ENCODE measurements around the gene CARHSP1. TPM values are rescaled to one million over a fixed set of nuclear protein-coding genes. Genes with fewer than 3 reads are reported as not detected.
"Not testable (repeated sequence)": the region's sequence is repeated elsewhere in the genome, so short reads cannot be mapped to it uniquely, and the experiment has no call there.

CARHSP1 gene
- total and polyA plus RNA-seq, 2 donors: 62.1 to 77.9 TPM

DNA sequence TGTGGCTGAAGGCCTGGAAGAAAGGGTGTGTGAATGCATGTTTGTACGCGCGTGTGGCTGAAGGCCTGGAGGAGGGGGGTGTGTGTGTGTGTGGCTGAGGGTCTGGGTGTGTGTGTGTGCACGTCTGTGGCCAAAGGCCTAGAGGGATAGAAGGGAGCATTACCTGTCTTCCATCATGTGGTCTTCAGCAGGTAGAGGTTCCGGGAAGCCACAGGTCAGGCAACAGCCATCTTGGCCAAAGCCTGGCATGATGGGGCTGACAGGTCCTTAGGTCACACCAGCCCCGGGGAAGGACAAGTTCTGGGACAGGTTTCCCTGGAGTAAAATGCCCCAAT, 18.6 kb upstream of the CARHSP1 start:
- Histone ChIP-seq H3K4me3 (ENCODE audit: low read depth, low read length) (no peak overlapping the region), H3K4me1 (ENCODE audit: insufficient read depth) (no peaks in the 10 kb centered on the region), H3K27ac (ENCODE audit: low read depth) (no peak overlapping the region), H3K36me3 (ENCODE audit: insufficient read depth) (no peaks in the 10 kb centered on the region)
- no peak for DNase-seq (ENCODE audit: extremely low spot score)
- 88% methylated on average over 6 of the region's 6 CpGs for WGBS

DNA sequence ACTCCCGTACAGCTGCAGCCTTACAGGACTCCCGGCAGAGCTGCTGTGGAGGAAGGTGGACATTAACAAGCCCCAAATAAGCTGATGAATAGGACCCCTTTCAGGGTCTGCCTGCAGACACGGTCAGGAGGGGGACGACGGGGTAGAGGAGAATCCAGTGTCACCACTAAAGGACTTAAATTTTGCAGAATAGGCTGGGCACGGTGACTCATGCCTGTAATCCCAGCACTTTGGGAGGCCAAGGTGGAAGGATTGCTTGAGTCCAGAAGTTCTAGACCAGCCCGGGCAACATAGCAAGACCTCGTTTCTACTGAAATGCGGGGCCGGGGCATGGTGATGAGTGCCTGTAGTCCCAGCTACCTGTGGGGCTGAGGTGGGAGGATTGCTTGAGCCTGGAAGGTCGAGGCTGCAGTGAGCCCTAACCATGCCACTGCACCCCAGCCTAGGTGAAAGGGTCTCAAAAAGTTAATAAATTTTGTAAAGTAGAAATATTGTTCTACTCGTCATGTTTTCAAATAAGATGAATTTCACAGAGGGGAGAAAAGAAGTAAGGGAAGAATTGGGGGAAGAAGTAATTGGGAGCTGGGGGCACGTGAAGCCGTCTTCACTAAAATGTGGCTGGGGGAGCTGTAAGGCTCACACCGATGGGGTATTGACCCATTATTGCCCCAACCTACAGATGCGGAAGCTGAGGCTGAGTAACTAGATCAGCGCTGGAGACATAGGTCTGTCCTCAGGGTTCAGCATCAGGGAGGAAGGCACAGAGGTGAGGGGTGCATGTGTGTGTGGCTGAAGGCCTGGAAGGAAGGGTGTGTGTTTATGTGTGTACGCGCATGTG, 18.0 kb upstream of the CARHSP1 start:
- Histone ChIP-seq H3K4me1 (ENCODE audit: insufficient read depth) (no peaks in the 10 kb centered on the region), H3K4me3 (ENCODE audit: low read depth, low read length) (no peak overlapping the region), H3K36me3 (ENCODE audit: insufficient read depth) (no peaks in the 10 kb centered on the region), H3K27ac (ENCODE audit: low read depth) (no peak overlapping the region)
- DNase-seq (ENCODE audit: extremely low spot score): no peak
- WGBS: 67% methylated on average over 19 of the region's 19 CpGs

DNA sequence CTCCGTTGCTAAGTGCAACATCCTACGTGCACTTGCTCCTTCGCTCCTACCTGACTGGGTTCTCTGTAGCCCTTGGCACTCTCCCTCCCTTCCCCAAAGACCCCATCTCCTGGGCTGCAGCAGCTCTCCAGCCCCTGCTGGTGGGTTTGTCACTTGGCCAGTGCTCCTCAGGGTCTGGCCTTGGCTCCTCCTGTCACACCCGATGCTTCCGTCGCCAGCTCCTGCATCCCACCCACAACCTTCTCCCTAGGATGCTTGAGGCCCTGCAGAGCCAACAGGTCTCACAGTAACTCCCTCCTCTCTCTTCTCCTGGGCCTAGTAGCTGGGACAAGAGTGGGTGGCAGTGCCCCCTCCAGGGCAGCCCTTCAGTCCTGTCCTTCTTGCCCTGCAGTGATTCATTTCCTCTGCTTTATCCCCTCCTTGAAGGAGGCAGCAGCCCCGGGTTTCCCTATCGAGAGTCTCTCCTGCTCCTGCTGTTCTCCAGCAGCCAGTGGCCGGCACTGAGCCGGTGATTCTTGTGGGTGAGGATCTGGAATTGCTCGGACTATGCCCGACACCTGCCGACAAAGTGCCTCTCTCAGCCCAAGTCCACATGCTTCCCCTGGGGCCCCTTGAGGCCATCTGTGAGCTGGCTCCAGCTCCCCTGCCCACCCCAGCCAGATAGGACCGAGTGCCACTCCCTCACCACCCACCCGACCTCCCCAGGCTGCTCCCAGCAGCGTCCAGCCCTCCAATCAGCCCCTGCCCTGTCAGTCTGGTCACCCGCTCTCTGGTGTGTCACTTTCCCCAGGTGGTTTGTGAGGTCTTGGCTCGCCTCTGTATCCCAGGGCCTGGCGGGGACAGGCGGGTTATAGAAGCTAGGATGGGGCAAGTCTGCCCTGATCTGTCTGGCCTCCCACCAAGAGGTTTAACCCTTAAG, 17.1 kb upstream of the CARHSP1 start:
- Histone ChIP-seq H3K27ac (ENCODE audit: low read depth) (no peak overlapping the region), H3K4me3 (ENCODE audit: low read depth, low read length) (no peak overlapping the region), H3K36me3 (ENCODE audit: insufficient read depth) (no peaks in the 10 kb centered on the region), H3K4me1 (ENCODE audit: insufficient read depth) (no peaks in the 10 kb centered on the region)
- no peak for DNase-seq (ENCODE audit: extremely low spot score)
- WGBS: 12% methylated on average over 20 of the region's 20 CpGs

DNA sequence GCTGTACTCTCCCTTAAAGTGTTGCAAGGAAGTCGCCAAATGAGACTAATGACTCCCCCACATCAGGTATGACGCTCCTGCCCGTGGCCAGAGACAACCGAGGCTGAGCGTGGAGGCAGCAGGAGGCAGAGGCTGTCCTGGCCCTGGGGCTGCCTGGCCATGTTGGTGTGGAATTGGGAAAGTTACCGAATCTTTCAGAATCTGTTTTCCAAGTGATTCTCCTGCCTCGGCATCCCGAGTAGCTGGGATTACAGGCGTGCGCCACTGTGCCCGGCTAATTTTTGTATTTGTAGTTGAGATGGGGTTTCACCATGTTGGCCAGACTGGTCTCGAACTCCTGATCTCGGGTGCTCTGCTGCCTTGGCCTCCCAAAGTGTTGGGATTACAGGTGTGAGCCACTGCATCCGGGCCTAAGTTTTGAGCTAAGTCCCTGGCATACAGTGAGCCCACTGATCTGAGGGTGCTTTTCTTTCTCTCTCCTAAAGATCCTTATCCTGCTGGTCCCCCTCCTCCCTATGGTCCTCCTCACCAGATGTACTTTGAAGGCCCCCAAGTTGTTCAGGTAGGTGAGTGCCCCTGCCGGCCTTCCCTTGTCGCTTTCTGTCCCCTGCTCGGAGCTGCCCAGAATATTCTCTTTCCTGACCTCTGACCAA, 14.0 kb upstream of the CARHSP1 start:
- Histone ChIP-seq H3K27ac (ENCODE audit: low read depth) (no peak overlapping the region), H3K4me3 (ENCODE audit: low read depth, low read length) (no peak overlapping the region), H3K36me3 (ENCODE audit: insufficient read depth) (no peaks in the 10 kb centered on the region), H3K4me1 (ENCODE audit: insufficient read depth) (no peaks in the 10 kb centered on the region)
- no peak for DNase-seq (ENCODE audit: extremely low spot score)
- WGBS: 88% methylated on average over 17 of the region's 17 CpGs

DNA sequence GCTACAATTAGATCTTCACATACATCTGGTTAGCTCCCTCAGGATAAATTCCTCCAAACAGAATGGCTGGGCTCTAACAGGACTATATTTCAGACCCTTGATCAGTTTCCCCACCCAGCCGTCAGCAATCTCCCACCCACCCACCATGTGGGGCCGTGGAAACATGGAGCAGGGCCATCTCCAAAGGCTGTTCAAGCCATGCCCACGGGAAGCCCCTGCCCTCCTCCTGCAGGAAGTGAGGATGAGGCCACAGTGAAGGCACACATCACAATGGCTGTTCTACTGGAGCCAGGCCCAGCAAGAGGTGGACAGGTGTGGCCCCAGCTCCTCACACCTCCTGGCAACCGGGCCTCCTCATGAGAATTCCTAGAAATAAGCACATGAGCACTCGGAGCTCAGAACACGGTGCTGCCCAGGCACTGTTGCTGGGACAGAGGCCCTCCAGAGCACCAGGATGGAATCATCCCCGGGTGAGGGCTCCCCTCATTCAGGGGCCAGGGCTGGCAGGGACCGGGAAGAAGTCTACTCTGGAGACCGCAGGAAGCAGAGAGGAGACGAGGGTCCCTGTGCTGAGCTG, 13.3 kb upstream of the CARHSP1 start, which contains the start of gene LITAFD:
Gene LITAFD, plus strand, starts transcription at position 311 of the 577 bp plus-strand sequence. CDS start 2,005 bp downstream, outside the sequence.
- Histone ChIP-seq H3K4me3 (ENCODE audit: low read depth, low read length) (no peak within 1 kb of the TSS), H3K27ac (ENCODE audit: low read depth) (no peak within 1 kb of the TSS), H3K36me3 (ENCODE audit: insufficient read depth) (no peaks in the 10 kb centered on the region), H3K4me1 (ENCODE audit: insufficient read depth) (no peaks in the 10 kb centered on the region)
- no peak for DNase-seq (ENCODE audit: extremely low spot score)
- 67% methylated on average over 10 of the region's 10 CpGs for WGBS

DNA sequence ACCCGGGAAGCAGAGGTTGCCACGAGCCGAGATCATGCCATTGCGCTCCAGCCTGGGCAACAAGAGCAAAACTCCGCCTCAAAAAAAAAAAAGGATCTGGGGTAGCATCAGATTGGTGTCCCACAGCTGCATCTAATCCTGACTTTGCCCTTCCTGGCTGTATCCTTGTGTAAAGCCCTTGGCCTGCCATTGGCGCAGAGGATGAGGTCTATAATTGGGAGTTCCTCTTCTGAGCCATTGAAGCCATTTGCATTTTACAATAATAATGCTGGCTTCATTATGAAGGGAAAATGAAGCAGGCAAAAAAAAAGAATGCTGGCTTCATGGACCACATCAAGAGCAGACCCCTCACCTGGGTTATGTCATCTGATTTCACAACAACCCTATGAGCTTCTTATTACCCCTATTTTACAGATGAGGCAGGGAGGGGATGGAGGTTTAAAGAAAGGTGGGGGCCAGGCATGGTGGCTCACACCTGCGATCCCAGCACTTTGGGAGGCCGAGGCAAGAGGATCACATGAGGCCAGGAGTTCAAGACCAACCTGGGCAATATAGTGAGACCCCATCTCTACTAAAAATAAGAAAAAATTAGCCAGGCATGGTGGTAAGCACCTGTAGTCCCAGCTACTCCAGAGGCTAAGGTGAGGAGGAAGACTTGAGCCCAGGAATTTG, 12.2 kb upstream of the CARHSP1 start:
- WGBS: 87% methylated on average over 8 of the region's 8 CpGs

DNA sequence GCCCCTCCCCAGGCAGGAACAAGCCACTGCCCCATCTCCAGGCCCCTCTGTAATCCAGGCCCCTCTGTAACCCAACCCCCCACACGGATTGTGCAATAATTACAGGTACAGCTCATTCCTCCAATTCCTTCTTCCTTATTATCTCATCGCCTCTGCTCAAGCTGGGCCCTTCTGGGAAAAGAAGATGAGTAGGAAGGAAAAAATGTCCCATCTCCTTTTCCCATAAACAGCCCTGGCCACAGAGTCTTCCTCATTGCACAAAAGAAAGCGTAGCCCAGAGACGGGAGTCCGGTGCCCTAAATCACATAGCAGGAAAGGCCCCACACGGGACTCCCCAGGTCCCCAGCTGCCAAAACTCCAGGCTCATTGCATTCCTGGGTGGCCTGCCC, 9.7 kb upstream of the CARHSP1 start:
- DNase-seq (ENCODE audit: extremely low spot score): no peak
- Histone ChIP-seq H3K27ac (ENCODE audit: low read depth) (peak overlapping the region; percentile 56), H3K4me3 (ENCODE audit: low read depth, low read length) (no peak overlapping the region), H3K4me1 (ENCODE audit: insufficient read depth) (no peaks in the 10 kb centered on the region), H3K36me3 (ENCODE audit: insufficient read depth) (no peaks in the 10 kb centered on the region)
- 46% methylated on average over 6 of the region's 6 CpGs for WGBS

More for the DNA sequence above, 12.2 kb upstream of the CARHSP1 start:
- DNase-seq (ENCODE audit: extremely low spot score): no peak
- Histone ChIP-seq H3K36me3 (ENCODE audit: insufficient read depth) (no peaks in the 10 kb centered on the region), H3K27ac (ENCODE audit: low read depth) (no peak overlapping the region), H3K4me3 (ENCODE audit: low read depth, low read length) (no peak overlapping the region), H3K4me1 (ENCODE audit: insufficient read depth) (no peaks in the 10 kb centered on the region)

DNA sequence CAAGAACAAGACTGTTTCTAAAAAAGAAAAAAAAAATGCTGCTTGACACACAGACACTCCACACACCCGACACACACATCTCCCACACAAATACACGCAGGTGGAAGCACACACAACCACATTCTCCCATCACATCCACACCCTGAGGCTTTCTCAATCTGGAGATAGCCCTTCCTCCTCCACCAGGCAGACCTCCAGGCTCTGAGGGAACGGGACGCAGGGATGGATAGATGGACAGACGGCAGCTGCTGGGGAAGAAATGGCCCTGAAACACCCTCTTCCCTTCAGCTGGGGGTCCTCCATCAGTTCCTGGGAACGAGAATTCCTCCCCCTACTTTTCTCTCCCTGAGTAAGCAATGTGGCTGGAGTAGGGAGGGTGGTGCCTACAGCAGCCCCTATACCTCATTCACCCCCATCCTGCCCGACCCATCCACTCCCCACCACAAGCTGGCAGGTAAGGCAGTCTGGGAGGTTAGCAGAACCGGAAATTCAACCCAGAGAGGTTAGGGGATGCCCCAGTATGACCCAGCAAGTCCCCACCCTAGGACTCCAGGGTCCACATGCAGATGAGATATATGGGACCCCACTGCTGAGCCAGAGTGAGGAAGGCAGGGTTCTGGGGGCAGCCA, 9.2 kb upstream of the CARHSP1 start:
- no peak for DNase-seq (ENCODE audit: extremely low spot score)
- 63% methylated on average over 8 of the region's 8 CpGs for WGBS
- H3K27ac ChIP-seq (ENCODE audit: low read depth): peak overlapping the region; percentile 56

DNA sequence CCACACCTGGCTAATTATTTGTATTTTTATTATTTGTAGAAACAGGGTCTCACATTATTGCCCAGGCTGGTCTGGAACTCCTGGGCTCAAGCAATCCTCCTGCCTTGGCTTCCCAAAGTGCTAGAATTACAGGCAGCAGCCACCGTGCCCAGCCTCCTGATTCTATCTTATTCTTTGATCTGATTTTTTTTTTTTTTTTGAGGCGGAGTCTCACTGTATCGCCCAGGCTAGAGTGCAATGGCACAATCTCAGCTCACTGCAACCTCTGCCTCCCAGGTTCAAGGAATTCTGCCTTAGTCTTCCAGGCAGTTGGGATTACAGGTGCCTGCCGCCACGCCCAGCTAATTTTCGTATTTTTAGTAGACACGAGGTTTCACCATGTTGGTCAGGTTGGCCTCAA, 6.5 kb upstream of the CARHSP1 start:
- H3K4me1 ChIP-seq (ENCODE audit: insufficient read depth); DNase-seq (ENCODE audit: extremely low spot score); H3K36me3 ChIP-seq (ENCODE audit: insufficient read depth); H3K27ac ChIP-seq (ENCODE audit: low read depth); H3K4me3 ChIP-seq (ENCODE audit: low read depth, low read length): not testable (repeated sequence)
- WGBS: 77% methylated on average over 7 of the region's 7 CpGs

More for the DNA sequence above, 9.2 kb upstream of the CARHSP1 start:
- no peak overlapping the region for H3K4me3 ChIP-seq (ENCODE audit: low read depth, low read length)
- H3K4me1 ChIP-seq (ENCODE audit: insufficient read depth): no peaks in the 10 kb centered on the region
- no peaks in the 10 kb centered on the region for H3K36me3 ChIP-seq (ENCODE audit: insufficient read depth)

DNA sequence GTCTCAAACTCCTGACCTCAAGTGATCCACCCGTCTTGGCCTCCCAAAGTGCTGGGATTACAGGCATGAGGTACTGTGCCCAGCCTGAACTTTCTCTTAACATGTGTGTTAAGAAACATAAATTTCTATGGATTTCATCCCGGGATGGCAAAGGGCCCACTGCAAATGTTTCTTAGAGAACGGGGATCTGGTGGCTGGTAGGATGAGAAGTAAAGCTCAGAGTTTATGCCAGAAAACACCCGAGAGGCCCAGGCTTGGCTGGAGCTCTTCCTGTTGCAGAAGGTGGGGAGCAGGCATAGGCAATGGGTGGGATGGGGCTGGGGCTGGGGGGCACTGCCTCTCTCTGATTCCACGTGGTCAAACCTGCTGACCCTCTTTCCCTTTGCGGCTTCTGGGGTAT, 5.6 kb upstream of the CARHSP1 start:
- H3K27ac ChIP-seq (ENCODE audit: low read depth): no peak overlapping the region
- DNase-seq (ENCODE audit: extremely low spot score): no peak
- no peaks in the 10 kb centered on the region for H3K36me3 ChIP-seq (ENCODE audit: insufficient read depth)
- no peaks in the 10 kb centered on the region for H3K4me1 ChIP-seq (ENCODE audit: insufficient read depth)
- no peak overlapping the region for H3K4me3 ChIP-seq (ENCODE audit: low read depth, low read length)
- 24% methylated on average over 6 of the region's 6 CpGs for WGBS

DNA sequence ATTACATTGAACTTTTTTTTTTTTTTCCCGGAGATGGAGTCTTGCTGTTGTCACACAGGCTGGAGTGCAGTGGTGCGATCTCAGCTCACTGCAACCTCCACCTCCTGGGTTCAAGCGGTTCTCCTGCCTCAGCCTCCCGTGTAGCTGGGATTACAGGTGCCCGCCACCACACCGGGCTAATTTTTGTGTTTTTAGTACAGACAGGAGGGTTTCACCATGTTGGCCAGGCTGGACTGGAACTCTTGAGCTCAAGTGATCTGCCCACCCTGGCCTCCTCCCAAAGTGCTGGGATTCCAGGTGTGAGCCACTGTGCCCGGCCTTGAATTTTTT, 5.0 kb upstream of the CARHSP1 start:
- not testable (repeated sequence) for H3K27ac ChIP-seq (ENCODE audit: low read depth); H3K4me3 ChIP-seq (ENCODE audit: low read depth, low read length); H3K4me1 ChIP-seq (ENCODE audit: insufficient read depth); DNase-seq (ENCODE audit: extremely low spot score); H3K36me3 ChIP-seq (ENCODE audit: insufficient read depth)
- WGBS: 93% methylated on average over 7 of the region's 7 CpGs

DNA sequence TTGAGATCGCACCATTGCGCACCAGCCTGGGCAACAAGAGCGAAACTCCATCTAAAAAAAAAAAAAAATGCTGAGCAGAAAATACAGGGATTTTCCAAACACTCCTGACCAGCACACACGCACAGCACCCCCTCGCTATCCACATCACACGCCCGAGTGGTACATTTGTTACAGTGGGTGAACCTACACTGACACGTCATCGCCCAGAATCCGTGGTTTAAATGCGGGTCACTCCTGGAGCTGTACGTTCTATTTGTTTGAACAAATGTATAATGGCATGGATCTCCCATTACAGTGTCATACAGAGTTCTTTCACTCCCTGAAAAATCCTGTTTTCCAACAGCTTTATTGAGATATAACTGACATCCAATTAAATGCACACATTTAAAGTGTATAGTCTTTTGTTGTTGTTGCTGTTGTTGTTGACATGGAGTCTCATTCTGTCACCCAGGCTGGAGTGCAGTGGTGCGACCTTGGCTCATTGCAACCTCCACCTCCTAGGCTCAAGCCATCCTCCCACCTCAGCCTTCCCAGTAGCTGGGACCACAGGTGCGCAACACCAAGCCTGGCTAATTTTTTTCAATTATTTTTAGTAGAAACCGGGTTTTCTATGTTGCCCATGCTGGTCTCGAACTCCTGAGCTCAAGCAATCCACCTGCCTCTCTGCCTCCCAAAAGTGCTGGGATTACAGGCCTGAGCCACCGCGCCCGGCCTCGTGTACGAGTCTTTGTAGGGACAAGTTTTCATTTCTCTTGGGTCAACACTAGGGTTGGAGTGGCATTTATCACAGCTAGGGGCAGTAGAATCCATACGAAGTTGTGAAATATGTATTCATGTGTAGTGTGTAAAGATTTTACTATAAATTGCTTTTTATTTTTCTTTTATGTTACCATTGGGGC, 4.4 kb upstream of the CARHSP1 start:
- Histone ChIP-seq H3K27ac (ENCODE audit: low read depth) (no peak overlapping the region), H3K4me3 (ENCODE audit: low read depth, low read length) (no peak overlapping the region), H3K36me3 (ENCODE audit: insufficient read depth) (no peaks in the 10 kb centered on the region), H3K4me1 (ENCODE audit: insufficient read depth) (no peaks in the 10 kb centered on the region)
- WGBS: 89% methylated on average over 22 of the region's 22 CpGs
- DNase-seq (ENCODE audit: extremely low spot score): no peak

Data from urinary bladder (tissue), 4 donors.